RWPE1 (cell line): ENCODE measurements around the gene CAPZA2.

Source experiments
- CTCF ChIA-PET: fragments of 350-600 bp; sonication (Branson Sonifier 250); formaldehyde crosslinking; extraction: SDS; loops from one replicate; lab custom pipeline; 2021; lab: Yijun Ruan, JAX
- POLR2A ChIA-PET: fragments of 400-600 bp; formaldehyde crosslinking; extraction: SDS; loops from one replicate; lab custom pipeline; 2020; ENCODE audit warnings: antibody characterized with exemption; ENCODE audit not compliant: low non-redundant PET; lab: Yijun Ruan, JAX
- DNase-seq: peaks from one replicate; pipeline ENCODE4 v3.0.0; 2012; ENCODE audit warnings: low spot score
- H3K27ac ChIP-seq: fragments of 450-650 bp; 2 replicates; pipeline ENCODE4 v1.5.1; 2017
- CTCF ChIP-seq: fragments of 450-650 bp; conservative IDR thresholded peaks from 2 replicates; pipeline ENCODE4 v1.5.1; 2017; ENCODE audit warnings: low read depth, mild to moderate bottlenecking

The CAPZA2 gene

GRCh38 chr7:116884691-116885090 lies 22.3 kb downstream of the CAPZA2 start:
- no peak for TF ChIP-seq CTCF
- no peak for DNase-seq
- H3K27ac ChIP-seq = no peak overlapping the region
- ChIA-PET POLR2A (no interaction called here), CTCF (no interaction called here)

GRCh38 chr7:116885724-116886123 lies 23.3 kb downstream of the CAPZA2 start:
- DNase-seq = no peak
- no peak overlapping the region for H3K27ac ChIP-seq
- POLR2A ChIA-PET = no interaction called here
- no peak for TF ChIP-seq CTCF
- CTCF ChIA-PET = interaction anchor here (0.6 kb wide), 1 partner anchor 122 kb away, joined by 4 read pairs; no protein-coding TSS in a partner anchor

GRCh38 chr7:116886543-116887156 lies 24.3 kb downstream of the CAPZA2 start:
- DNase-seq = no peak
- ChIA-PET CTCF (interaction anchor here (0.7 kb wide), 1 partner anchor 9 kb away, joined by 3 read pairs; no protein-coding TSS in a partner anchor), POLR2A (no interaction called here)
- no peak for TF ChIP-seq CTCF
- H3K27ac ChIP-seq = no peak overlapping the region

- no peak for DNase-seq
- TF ChIP-seq CTCF = no peak
- H3K27ac ChIP-seq = no peak overlapping the region
- ChIA-PET CTCF (no interaction called here), POLR2A (no interaction called here)
Observed at GRCh38 chr7:116888895-116889294, 26.5 kb downstream of the CAPZA2 start.

GRCh38 chr7:116895849-116896248 lies 33.5 kb downstream of the CAPZA2 start:
- no peak for TF ChIP-seq CTCF
- ChIA-PET CTCF (interaction anchor here (0.6 kb wide), 2 partner anchors 9 to 14 kb away, joined by 3 read pairs; no protein-coding TSS in a partner anchor), POLR2A (no interaction called here)
- H3K27ac ChIP-seq = no peak overlapping the region
- DNase-seq = no peak

GRCh38 chr7:116897661-116898060 lies 35.3 kb downstream of the CAPZA2 start:
- DNase-seq = no peak
- H3K27ac ChIP-seq = no peak overlapping the region
- POLR2A ChIA-PET = no interaction called here
- TF ChIP-seq CTCF = no peak
- CTCF ChIA-PET = no interaction called here
